Stimulated activated CD4-positive, alpha-beta T cell treated with anti-CD3 and anti-CD28 coated beads, Interleukin-1b, Interleukin-23, amount 100 ng/mL, for 1 hour (primary cell): ENCODE data around the gene RELB.
"Not testable (repeated sequence)": the region's sequence is repeated elsewhere in the genome, so short reads cannot be mapped to it uniquely, and the experiment has no call there.

Experiments
- DNase-seq, 2 donors: peaks; one replicate each; pipeline ENCODE4 v3.0.0-alpha.2; 2020; ENCODE audit warnings: low read depth in 2 of 2

RELB gene

GRCh38 chr19:45001087-45001739 lies at the start of gene RELB:
TSS of gene RELB (plus strand) at chr19:45001464. CDS start at chr19:45001580, 116 bp downstream.
- DNase-seq: peak; percentile 92 to 97

- no peak for DNase-seq
These were observed 47.0 kb upstream of the RELB start for GRCh38 chr19:44954278-44954648.

GRCh38 chr19:44954649-44955504 lies 46.4 kb upstream of the RELB start, which contains the start of gene CLPTM1:
TSS of gene CLPTM1 (plus strand) at chr19:44955380. CDS start at chr19:44955396, 16 bp downstream.
- peak; percentile 87 to 97 for DNase-seq

GRCh38 chr19:44955505-44956439 lies 45.5 kb upstream of the RELB start:
- no peak for DNase-seq

- DNase-seq: no peak
These were observed 43.7 kb upstream of the RELB start for GRCh38 chr19:44957526-44957925.

GRCh38 chr19:44958090-44958489 lies 43.2 kb upstream of the RELB start:
- DNase-seq: no peak

GRCh38 chr19:44959691-44960090 lies 41.6 kb upstream of the RELB start:
- no peak for DNase-seq

- DNase-seq: no peak
These were observed 40.1 kb upstream of the RELB start for GRCh38 chr19:44960906-44961728.

GRCh38 chr19:44961821-44962220 lies 39.4 kb upstream of the RELB start:
- no peak for DNase-seq

GRCh38 chr19:44968118-44968517 lies 33.1 kb upstream of the RELB start:
- DNase-seq: no peak

GRCh38 chr19:44968670-44969069 lies 32.6 kb upstream of the RELB start:
- no peak for DNase-seq

- DNase-seq: no peak
These were observed 31.8 kb upstream of the RELB start for GRCh38 chr19:44969437-44969836.

GRCh38 chr19:44971451-44971850 lies 29.8 kb upstream of the RELB start:
- not testable (repeated sequence) for DNase-seq

- no peak for DNase-seq
These were observed 28.5 kb upstream of the RELB start for GRCh38 chr19:44972802-44973201.

- no peak for DNase-seq
These were observed 27.1 kb upstream of the RELB start for GRCh38 chr19:44973982-44974735.

GRCh38 chr19:44974857-44975256 lies 26.4 kb upstream of the RELB start:
- DNase-seq: no peak

- DNase-seq: no peak
These were observed 25.8 kb upstream of the RELB start for GRCh38 chr19:44975444-44975843.

- DNase-seq: no peak
These were observed 17.3 kb upstream of the RELB start for GRCh38 chr19:44984005-44984404.

GRCh38 chr19:44985445-44985844 lies 15.8 kb upstream of the RELB start:
- DNase-seq: no peak

GRCh38 chr19:44986389-44986788 lies 14.9 kb upstream of the RELB start:
- DNase-seq: no peak
